ENCODE measurements around the gene ANKRD13C.

The ANKRD13C gene

DNA sequence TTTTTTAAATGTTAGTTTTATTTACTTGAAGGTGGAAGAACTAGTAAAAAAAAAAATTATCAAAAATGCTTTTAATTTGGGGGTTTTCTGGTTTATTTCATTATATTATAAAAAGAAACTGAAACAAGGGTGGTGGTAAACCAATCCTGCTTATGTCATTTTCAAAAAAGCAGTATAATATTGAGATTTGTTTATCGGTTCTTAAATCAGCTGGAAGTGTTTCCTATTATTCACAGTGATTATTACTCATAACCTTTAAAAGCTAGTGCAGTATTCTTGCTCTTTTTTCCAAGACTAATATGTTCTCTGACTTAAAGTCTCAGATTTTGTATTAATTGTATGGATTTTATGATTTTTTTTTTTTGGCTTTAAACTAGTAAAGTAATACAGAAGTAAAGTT, 143.7 kb downstream of the ANKRD13C start:
- H3K27me3 ChIP-seq (ENCODE audit: insufficient read depth, poor library complexity, severe bottlenecking) = no peaks in the 10 kb centered on the region
- no peak overlapping the region for H3K27ac ChIP-seq (replicated peaks)
- H3K4me3 ChIP-seq (replicated peaks; ENCODE audit: insufficient read depth, low read length) = no peak overlapping the region
- no peak for DNase-seq (ENCODE audit: low read depth in 1 of 2, low spot score in 1 of 2)
- no peak for TF ChIP-seq POLR2AphosphoS5 (IDR thresholded peaks at IDR 0.05; ENCODE audit: low read depth)
- no peak for TF ChIP-seq GABPA (IDR thresholded peaks at IDR 0.05; ENCODE audit: low read depth)
- TF ChIP-seq, protein P1, sequence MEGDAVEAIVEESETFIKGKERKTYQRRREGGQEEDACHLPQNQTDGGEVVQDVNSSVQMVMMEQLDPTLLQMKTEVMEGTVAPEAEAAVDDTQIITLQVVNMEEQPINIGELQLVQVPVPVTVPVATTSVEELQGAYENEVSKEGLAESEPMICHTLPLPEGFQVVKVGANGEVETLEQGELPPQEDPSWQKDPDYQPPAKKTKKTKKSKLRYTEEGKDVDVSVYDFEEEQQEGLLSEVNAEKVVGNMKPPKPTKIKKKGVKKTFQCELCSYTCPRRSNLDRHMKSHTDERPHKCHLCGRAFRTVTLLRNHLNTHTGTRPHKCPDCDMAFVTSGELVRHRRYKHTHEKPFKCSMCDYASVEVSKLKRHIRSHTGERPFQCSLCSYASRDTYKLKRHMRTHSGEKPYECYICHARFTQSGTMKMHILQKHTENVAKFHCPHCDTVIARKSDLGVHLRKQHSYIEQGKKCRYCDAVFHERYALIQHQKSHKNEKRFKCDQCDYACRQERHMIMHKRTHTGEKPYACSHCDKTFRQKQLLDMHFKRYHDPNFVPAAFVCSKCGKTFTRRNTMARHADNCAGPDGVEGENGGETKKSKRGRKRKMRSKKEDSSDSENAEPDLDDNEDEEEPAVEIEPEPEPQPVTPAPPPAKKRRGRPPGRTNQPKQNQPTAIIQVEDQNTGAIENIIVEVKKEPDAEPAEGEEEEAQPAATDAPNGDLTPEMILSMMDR (IDR thresholded peaks at IDR 0.05; ENCODE audit: insufficient read depth, low read length) = no peak
- TF ChIP-seq, protein P2, sequence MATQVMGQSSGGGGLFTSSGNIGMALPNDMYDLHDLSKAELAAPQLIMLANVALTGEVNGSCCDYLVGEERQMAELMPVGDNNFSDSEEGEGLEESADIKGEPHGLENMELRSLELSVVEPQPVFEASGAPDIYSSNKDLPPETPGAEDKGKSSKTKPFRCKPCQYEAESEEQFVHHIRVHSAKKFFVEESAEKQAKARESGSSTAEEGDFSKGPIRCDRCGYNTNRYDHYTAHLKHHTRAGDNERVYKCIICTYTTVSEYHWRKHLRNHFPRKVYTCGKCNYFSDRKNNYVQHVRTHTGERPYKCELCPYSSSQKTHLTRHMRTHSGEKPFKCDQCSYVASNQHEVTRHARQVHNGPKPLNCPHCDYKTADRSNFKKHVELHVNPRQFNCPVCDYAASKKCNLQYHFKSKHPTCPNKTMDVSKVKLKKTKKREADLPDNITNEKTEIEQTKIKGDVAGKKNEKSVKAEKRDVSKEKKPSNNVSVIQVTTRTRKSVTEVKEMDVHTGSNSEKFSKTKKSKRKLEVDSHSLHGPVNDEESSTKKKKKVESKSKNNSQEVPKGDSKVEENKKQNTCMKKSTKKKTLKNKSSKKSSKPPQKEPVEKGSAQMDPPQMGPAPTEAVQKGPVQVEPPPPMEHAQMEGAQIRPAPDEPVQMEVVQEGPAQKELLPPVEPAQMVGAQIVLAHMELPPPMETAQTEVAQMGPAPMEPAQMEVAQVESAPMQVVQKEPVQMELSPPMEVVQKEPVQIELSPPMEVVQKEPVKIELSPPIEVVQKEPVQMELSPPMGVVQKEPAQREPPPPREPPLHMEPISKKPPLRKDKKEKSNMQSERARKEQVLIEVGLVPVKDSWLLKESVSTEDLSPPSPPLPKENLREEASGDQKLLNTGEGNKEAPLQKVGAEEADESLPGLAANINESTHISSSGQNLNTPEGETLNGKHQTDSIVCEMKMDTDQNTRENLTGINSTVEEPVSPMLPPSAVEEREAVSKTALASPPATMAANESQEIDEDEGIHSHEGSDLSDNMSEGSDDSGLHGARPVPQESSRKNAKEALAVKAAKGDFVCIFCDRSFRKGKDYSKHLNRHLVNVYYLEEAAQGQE (IDR thresholded peaks at IDR 0.05; ENCODE audit: insufficient replicate concordance, low read depth) = no peak
- TF ChIP-seq SPI1 (IDR thresholded peaks at IDR 0.05; ENCODE audit: borderline replicate concordance, low read depth) = no peak
